Smooth muscle cell of the brain vasculature (primary cell): ENCODE results near the gene DNASE1.
"Not testable (repeated sequence)": the region's sequence is repeated elsewhere in the genome, so short reads cannot be mapped to it uniquely, and the experiment has no call there.

Experiments used
- DNase-seq: peaks from one replicate; pipeline ENCODE4 v3.0.0-alpha.2; 2012; ENCODE audit warnings: low read depth, low spot score

Gene DNASE1

GRCh38 chr16:3654249-3654991, at the start of gene DNASE1:
Gene DNASE1, plus strand, starts transcription at chr16:3654691. Its CDS starts 683 bp downstream, at chr16:3655374.
- DNase-seq: no peak

GRCh38 chr16:3606441-3606840, 48.0 kb upstream of the DNASE1 start:
- DNase-seq: no peak

GRCh38 chr16:3607161-3607560, 47.3 kb upstream of the DNASE1 start:
- DNase-seq: no peak

GRCh38 chr16:3607634-3608033, 46.9 kb upstream of the DNASE1 start:
- DNase-seq: no peak

- DNase-seq: no peak
Observed at GRCh38 chr16:3608069-3608468, 46.4 kb upstream of the DNASE1 start.

- DNase-seq: not testable (repeated sequence)
Observed at GRCh38 chr16:3608976-3609375, 45.5 kb upstream of the DNASE1 start.

- no peak for DNase-seq
Observed at GRCh38 chr16:3609895-3610697, 44.4 kb upstream of the DNASE1 start.

- DNase-seq: no peak
Observed at GRCh38 chr16:3610698-3611145, 43.8 kb upstream of the DNASE1 start.

GRCh38 chr16:3611146-3611975, 43.1 kb upstream of the DNASE1 start, which contains the start of gene SLX4:
Gene SLX4, minus strand, starts transcription at chr16:3611606. Its CDS starts 2,642 bp downstream, at chr16:3608964.
- DNase-seq: peak; percentile 84

GRCh38 chr16:3612510-3613466, 41.7 kb upstream of the DNASE1 start:
- no peak for DNase-seq

- DNase-seq: no peak
Observed at GRCh38 chr16:3618769-3619141, 35.7 kb upstream of the DNASE1 start.

GRCh38 chr16:3623642-3624041, 30.8 kb upstream of the DNASE1 start:
- no peak for DNase-seq

GRCh38 chr16:3625331-3625730, 29.2 kb upstream of the DNASE1 start:
- no peak for DNase-seq

- DNase-seq: no peak
Observed at GRCh38 chr16:3625911-3626732, 28.4 kb upstream of the DNASE1 start.

GRCh38 chr16:3637371-3637923, 17.0 kb upstream of the DNASE1 start:
- DNase-seq: no peak

GRCh38 chr16:3638916-3639644, 15.4 kb upstream of the DNASE1 start:
- DNase-seq: no peak

- DNase-seq: no peak
Observed at GRCh38 chr16:3640207-3640606, 14.3 kb upstream of the DNASE1 start.

- no peak for DNase-seq
Observed at GRCh38 chr16:3640632-3641501, 13.6 kb upstream of the DNASE1 start.
